HEK293 (cell line): ENCODE results near the gene ABHD12B.

ENCODE experiments used
- CTCF ChIP-seq: fragments of 450-650 bp; formaldehyde crosslinking; IDR thresholded peaks from 2 replicates; pipeline ENCODE4 v1.5.1; 2016; ENCODE audit warnings: missing biosample characterization, missing genetic modification characterization
- HOXD13 ChIP-seq: sonication (generic); formaldehyde crosslinking; IDR thresholded peaks from 2 replicates; pipeline ENCODE4 v1.8.0; 2022; ENCODE audit warnings: missing genetic modification reagents, borderline replicate concordance
- KLF1 ChIP-seq: fragments of 450-650 bp; formaldehyde crosslinking; IDR thresholded peaks from 2 replicates; pipeline ENCODE4 v1.5.1; 2016; ENCODE audit warnings: missing biosample characterization, missing genetic modification characterization
- KLF16 ChIP-seq: fragments of 450-650 bp; formaldehyde crosslinking; IDR thresholded peaks from 2 replicates; pipeline ENCODE4 v1.5.1; 2017; ENCODE audit warnings: missing biosample characterization, missing genetic modification characterization
- REST ChIP-seq: fragments of 450-650 bp; formaldehyde crosslinking; IDR thresholded peaks from 2 replicates; pipeline ENCODE4 v1.5.1; 2016; ENCODE audit warnings: missing biosample characterization, missing genetic modification characterization
- ZBTB20 ChIP-seq: fragments of 450-650 bp; formaldehyde crosslinking; IDR thresholded peaks from 2 replicates; pipeline ENCODE4 v1.5.1; 2016; ENCODE audit warnings: missing biosample characterization, missing genetic modification characterization
- ZNF202 ChIP-seq: fragments of 450-650 bp; formaldehyde crosslinking; IDR thresholded peaks from 2 replicates; pipeline ENCODE4 v1.5.1; 2016; ENCODE audit warnings: missing biosample characterization, missing genetic modification characterization, borderline replicate concordance
- ZNF354C ChIP-seq: fragments of 450-650 bp; formaldehyde crosslinking; IDR thresholded peaks from 2 replicates; pipeline ENCODE4 v1.5.1; 2016; ENCODE audit warnings: missing biosample characterization, missing genetic modification characterization, low read depth, borderline replicate concordance
- ZNF398 ChIP-seq: fragments of 450-650 bp; formaldehyde crosslinking; IDR thresholded peaks from 2 replicates; pipeline ENCODE4 v1.5.1; 2017; ENCODE audit warnings: missing biosample characterization, missing genetic modification characterization
- ZNF600 ChIP-seq: fragments of 450-650 bp; formaldehyde crosslinking; IDR thresholded peaks from 2 replicates; pipeline ENCODE4 v1.5.1; 2016; ENCODE audit warnings: missing biosample characterization, missing genetic modification characterization

- no peak for TF ChIP-seq ZNF202 (tag by site-specific recombination)
- TF ChIP-seq ZNF398 (tag by site-specific recombination), result no peak
- TF ChIP-seq REST (tag by site-specific recombination), result no peak
- TF ChIP-seq CTCF (tag by site-specific recombination), result no peak
- no peak for TF ChIP-seq ZNF600 (tag by site-specific recombination)
- TF ChIP-seq KLF16 (tag by site-specific recombination), result no peak
- TF ChIP-seq ZNF354C, result no peak
- TF ChIP-seq ZBTB20 (tag by site-specific recombination), result no peak
- TF ChIP-seq HOXD13, result no peak
- no peak for TF ChIP-seq KLF1 (tag by site-specific recombination)
Observed at GRCh38 chr14:50935126-50936015, 63.5 kb downstream of the ABHD12B start.
